ENCODE data around the gene IPPK.

Gene IPPK

GRCh38 chr9:92686954-92687353, 17.0 kb upstream of the IPPK start:
- peak; percentile 18 to 37 for DNase-seq

- DNase-seq, result no peak
Measured at GRCh38 chr9:92685022-92685421, 15.1 kb upstream of the IPPK start.

GRCh38 chr9:92682269-92682668, 12.3 kb upstream of the IPPK start:
- DNase-seq, result no peak

- no peak for DNase-seq
Measured at GRCh38 chr9:92680166-92681119, 10.5 kb upstream of the IPPK start.

GRCh38 chr9:92679413-92680165, 9.7 kb upstream of the IPPK start:
- DNase-seq, result no peak

GRCh38 chr9:92671323-92671722, 1.4 kb upstream of the IPPK start:
- DNase-seq, result peak; percentile 22 to 35

- peak in 1 of 2 experiments; percentile 8 for DNase-seq
Measured at GRCh38 chr9:92669527-92669889, 423 bp downstream of the IPPK start.

- DNase-seq, result no peak
Measured at GRCh38 chr9:92668746-92669526, 995 bp downstream of the IPPK start.

- DNase-seq, result no peak
Measured at GRCh38 chr9:92666912-92667532, 2.9 kb downstream of the IPPK start.

GRCh38 chr9:92666236-92666635, 3.7 kb downstream of the IPPK start:
- DNase-seq, result no peak

GRCh38 chr9:92665836-92666235, 4.1 kb downstream of the IPPK start:
- DNase-seq, result no peak

- no peak for DNase-seq
Measured at GRCh38 chr9:92664394-92665152, 5.4 kb downstream of the IPPK start.

GRCh38 chr9:92663951-92664350, 6.0 kb downstream of the IPPK start:
- DNase-seq, result no peak

GRCh38 chr9:92663126-92663525, 6.8 kb downstream of the IPPK start:
- no peak for DNase-seq

- peak; percentile 66 to 84 for DNase-seq
Measured at GRCh38 chr9:92661743-92662142, 8.2 kb downstream of the IPPK start.

- no peak for DNase-seq
Measured at GRCh38 chr9:92661127-92661526, 8.8 kb downstream of the IPPK start.

- no peak for DNase-seq
Measured at GRCh38 chr9:92660266-92660665, 9.7 kb downstream of the IPPK start.

- DNase-seq, result no peak
Measured at GRCh38 chr9:92659601-92660000, 10.3 kb downstream of the IPPK start.

- no peak for DNase-seq
Measured at GRCh38 chr9:92658611-92659010, 11.3 kb downstream of the IPPK start.

- no peak for DNase-seq
Measured at GRCh38 chr9:92658176-92658575, 11.8 kb downstream of the IPPK start.

GRCh38 chr9:92657296-92658094, 12.4 kb downstream of the IPPK start:
- peak in 1 of 2 experiments; percentile 7 for DNase-seq
